IMR-90 (cell line): ENCODE results near the gene FUT8. TPM values are rescaled to one million over a fixed set of nuclear protein-coding genes. Genes with fewer than 3 reads are reported as not detected.

Experiments
- ATAC-seq: fragments of 200-7000 bp; cut with Tn5 transposase; 2 replicates; pipeline ENCODE4 v1.9.1; 2020; ENCODE audit warnings: low read depth, mild to moderate bottlenecking, moderate library complexity
- BruUV-seq: library from RNA; stranded (reverse); fragments of 400-500 nt; replicated peaks from 2 replicates; lab custom pipeline; 2021; lab: Mats Ljungman, UMichigan
- CTCF ChIA-PET: fragments of 300-600 bp; formaldehyde crosslinking; extraction: SDS; loops from one replicate; lab custom pipeline; 2021; ENCODE audit warnings: antibody characterized with exemption; lab: Yijun Ruan, JAX
- POLR2A ChIA-PET: fragments of 300-600 bp; sonication (Branson Sonifier 250); formaldehyde crosslinking; loops from one replicate; lab custom pipeline; 2022; ENCODE audit warnings: antibody characterized with exemption; ENCODE audit not compliant: unreplicated experiment; lab: Charles Lee
- DNase-seq: peaks from one replicate; pipeline ENCODE4 v3.0.0; 2013
- H2AFZ ChIP-seq: replicated peaks from 2 replicates; pipeline ENCODE3; 2013; ENCODE audit warnings: low read length, mild to moderate bottlenecking; ENCODE audit not compliant: poor library complexity
- H2AK5ac ChIP-seq: 2 replicates; pipeline ENCODE4 v1.6.1; 2013; ENCODE audit warnings: low read depth, low read length, inconsistent platforms
- H2AK9ac ChIP-seq: replicated peaks from 2 replicates; pipeline ENCODE3; 2013; ENCODE audit warnings: mild to moderate bottlenecking, low read depth, low read length, moderate library complexity; ENCODE audit not compliant: poor library complexity
- H2BK120ac ChIP-seq: 2 replicates; pipeline ENCODE4 v1.6.1; 2013; ENCODE audit warnings: low read depth, low read length, inconsistent platforms
- H2BK15ac ChIP-seq: 3 replicates; pipeline ENCODE4 v1.6.1; 2013; ENCODE audit warnings: low read depth, low read length, inconsistent platforms
- H2BK20ac ChIP-seq: 2 replicates; pipeline ENCODE4 v1.6.1; 2013; ENCODE audit warnings: low read depth, mild to moderate bottlenecking, inconsistent platforms, low read length, moderate library complexity
- H2BK5ac ChIP-seq: 2 replicates; pipeline ENCODE4 v1.6.1; 2013; ENCODE audit warnings: mild to moderate bottlenecking, low read depth, low read length, inconsistent platforms; ENCODE audit not compliant: poor library complexity, severe bottlenecking
- H3K14ac ChIP-seq: replicated peaks from 2 replicates; pipeline ENCODE4 v1.6.1; 2013; ENCODE audit warnings: low read depth, low read length, inconsistent platforms
- H3K18ac ChIP-seq: 2 replicates; pipeline ENCODE4 v1.6.1; 2013; ENCODE audit warnings: low read depth, low read length, control low read depth
- H3K23ac ChIP-seq: 2 replicates; pipeline ENCODE4 v1.6.1; 2013; ENCODE audit warnings: low read depth, low read length, inconsistent platforms
- H3K27ac ChIP-seq: 2 replicates; pipeline ENCODE4 v1.5.1; 2013; ENCODE audit warnings: mild to moderate bottlenecking, control low read depth, low read length; ENCODE audit not compliant: insufficient read depth
- H3K27me3 ChIP-seq: 2 replicates; pipeline ENCODE4 v1.6.1; 2013; ENCODE audit warnings: low read length; ENCODE audit not compliant: control insufficient read depth, insufficient read depth
- H3K36me3 ChIP-seq: 2 replicates; pipeline ENCODE4 v1.6.1; 2013; ENCODE audit warnings: low read length, mixed read lengths; ENCODE audit not compliant: control insufficient read depth, insufficient read depth
- H3K4ac ChIP-seq: 2 replicates; pipeline ENCODE4 v1.6.1; 2013; ENCODE audit warnings: low read depth, low read length, inconsistent platforms
- H3K4me1 ChIP-seq: 2 replicates; pipeline ENCODE4 v1.6.1; 2013; ENCODE audit warnings: low read length, mixed read lengths; ENCODE audit not compliant: control insufficient read depth, insufficient read depth
- H3K4me2 ChIP-seq: 2 replicates; pipeline ENCODE4 v1.6.1; 2013; ENCODE audit warnings: low read depth, mild to moderate bottlenecking, control low read depth, low read length, moderate library complexity
- H3K4me3 ChIP-seq: 2 replicates; pipeline ENCODE4 v1.5.1; 2013; ENCODE audit warnings: low read depth, mild to moderate bottlenecking, control low read depth, low read length, moderate library complexity; ENCODE audit not compliant: insufficient read depth
- H3K56ac ChIP-seq: 2 replicates; pipeline ENCODE4 v1.6.1; 2013; ENCODE audit warnings: low read length, inconsistent platforms; ENCODE audit not compliant: insufficient read depth; ENCODE audit errors: extremely low read depth
- H3K79me1 ChIP-seq, 2 experiments: 2 replicates each; pipeline ENCODE4 v1.6.1; 2013; ENCODE audit warnings: low read length in 2 of 2, inconsistent platforms in 1 of 2, low read depth in 1 of 2
- H3K9ac ChIP-seq: 2 replicates; pipeline ENCODE4 v1.6.1; 2013; ENCODE audit warnings: low read depth, low read length, control low read depth
- H3K9me1 ChIP-seq: 2 replicates; pipeline ENCODE4 v1.6.1; 2013; ENCODE audit warnings: low read length, inconsistent platforms; ENCODE audit not compliant: insufficient read depth
- H3K9me3 ChIP-seq: 2 replicates; pipeline ENCODE4 v1.6.1; 2013; ENCODE audit warnings: low read length; ENCODE audit not compliant: control insufficient read depth, insufficient read depth
- H4K20me1 ChIP-seq: 2 replicates; pipeline ENCODE4 v1.6.1; 2013; ENCODE audit warnings: low read length, inconsistent platforms; ENCODE audit not compliant: insufficient read depth
- H4K5ac ChIP-seq: 2 replicates; pipeline ENCODE4 v1.6.1; 2013; ENCODE audit warnings: mild to moderate bottlenecking, low read depth, low read length, control low read depth
- H4K8ac ChIP-seq, 2 experiments: 2 replicates each; pipeline ENCODE4 v1.6.1; 2013; ENCODE audit warnings: low read depth in 2 of 2, low read length in 2 of 2, control low read depth in 1 of 2, inconsistent platforms in 1 of 2
- H4K91ac ChIP-seq: 2 replicates; pipeline ENCODE4 v1.6.1; 2013; ENCODE audit warnings: low read depth, low read length, inconsistent platforms; ENCODE audit not compliant: insufficient read depth
- CEBPB ChIP-seq: IDR thresholded peaks from 2 replicates; pipeline ENCODE4 v1.6.1; 2012; ENCODE audit warnings: low read depth, low read length, improper control_type of control experiment
- USF2 ChIP-seq: fragments of 150-350 bp; IDR thresholded peaks from 2 replicates; pipeline ENCODE4 v1.6.1; 2017; ENCODE audit warnings: mild to moderate bottlenecking, antibody characterized with exemption, low read length, low read depth
- WGBS, 2 experiments: methylation state at CpG; one replicate each; pipeline versions ENCODE4 v1.1.5 to v1.1.7; 2013; ENCODE audit warnings: missing lambda C conversion rate in 2 of 2; ENCODE audit not compliant: insufficient read length in 1 of 2; ENCODE audit errors: extremely low coverage in 2 of 2; 5-methylcytosine and 5-hydroxymethylcytosine counted together
- dilution Hi-C: fragments of 300-500 bp; cut with HindIII; formaldehyde crosslinking; loops from one replicate; pipeline ENCODE4 v1.14.3; 2018; ENCODE audit warnings: low sequenced_read_pairs; ENCODE audit not compliant: unreplicated experiment
- in situ Hi-C: fragments of 300-500 bp; cut with MboI; formaldehyde crosslinking; loops from 3 replicates; pipeline ENCODE4 v1.14.3; 2019; ENCODE audit warnings: low sequenced_read_pairs, inconsistent platforms, mixed read lengths
- intact Hi-C: fragments of 100-400 bp; cut with micrococcal nuclease; formaldehyde crosslinking; loops from 2 replicates; pipeline ENCODE4 v1.10.0; 2022
- polyA plus RNA-seq, 3 experiments: library from polyadenylated mRNA; depleted of rRNA; stranded (reverse); fragments of >200 nt; gene quantifications; 2 replicates each; pipeline ENCODE4 v1.2.3, GENCODE V29; 2012; ENCODE audit warnings: low replicate concordance in 1 of 3
- total RNA-seq: library from RNA; depleted of rRNA; stranded (reverse); fragments of >200 nt; gene quantifications from 2 replicates; pipeline ENCODE4 v1.2.3, GENCODE V29; 2012

The FUT8 gene
- total and polyA plus RNA-seq, 2 of the 4 experiments (the other 2 are of a cell fraction): 15.6 to 72.9 TPM

- H3K4me3 ChIP-seq: no peak overlapping the region
- POLR2A ChIA-PET: no interaction called here
- H3K14ac ChIP-seq: no peak overlapping the region
- no peak overlapping the region for H2BK120ac ChIP-seq
- H3K27ac ChIP-seq: no peak overlapping the region
- no peak overlapping the region for H4K91ac ChIP-seq
- H3K18ac ChIP-seq: no peak overlapping the region
- H3K4ac ChIP-seq: no peak overlapping the region
- ATAC-seq (no peak), DNase-seq (no peak)
- H3K36me3 ChIP-seq: no peaks in the 10 kb centered on the region
- in situ Hi-C loops (no loop called here), dilution Hi-C loops (no loop called here), intact Hi-C loops (no loop called here)
- peak overlapping the region; percentile 42 for H2AK9ac ChIP-seq
- CTCF ChIA-PET: no interaction called here
- no peaks in the 10 kb centered on the region for H4K20me1 ChIP-seq
- H4K5ac ChIP-seq: no peak overlapping the region
- H4K8ac ChIP-seq: no peak overlapping the region
- no peaks in the 10 kb centered on the region for H3K9me1 ChIP-seq
- TF ChIP-seq USF2: no peak
- 0 out of 2 replicates have a peak, but pooled peaks have one; percentile 27 for TF ChIP-seq CEBPB
- no peak overlapping the region for H2AK5ac ChIP-seq
- H3K27me3 ChIP-seq: no peaks in the 10 kb centered on the region
- no peak overlapping the region for H2BK5ac ChIP-seq
- 0 out of 2 replicates have a peak, but pooled peaks cover 1% of the 10 kb centered on the region for H3K4me1 ChIP-seq
- no peak overlapping the region for H3K56ac ChIP-seq
- H2BK15ac ChIP-seq: no peak overlapping the region
- H3K79me1 ChIP-seq: peaks cover 4% of the 10 kb centered on the region in 2 experiments; a peak in 1 of 4 replicates
- 87% methylated on average over 3 of the region's 13 CpGs; no CpG with 5 or more reads in 1 of the 2 experiments for WGBS, 2 experiments
- BruUV-seq: no TSS peak
- H3K23ac ChIP-seq: no peak overlapping the region
- H2AFZ ChIP-seq: no peak overlapping the region
- H3K9ac ChIP-seq: no peak overlapping the region
- no peak overlapping the region for H2BK20ac ChIP-seq
- H3K9me3 ChIP-seq: no peaks in the 10 kb centered on the region
- H3K4me2 ChIP-seq: no peak overlapping the region
Observed at GRCh38 chr14:65594153-65594881, 181.8 kb downstream of the FUT8 start.
